Liver (tissue), 9 donors: ENCODE data around the gene TNPO3. TPM values are rescaled to one million over a fixed set of nuclear protein-coding genes. Genes with fewer than 3 reads are reported as not detected.

Source experiments
- DNase-seq: peaks from one replicate; pipeline ENCODE4 v3.0.0-alpha.2; 2017; ENCODE audit warnings: low spot score
- H3K27ac ChIP-seq, 2 donors: one replicate each; pipeline ENCODE4 v1.7.0; 2013; ENCODE audit warnings: inconsistent platforms in 2 of 2, low read length in 2 of 2, control low read depth in 1 of 2, low read depth in 1 of 2, mild to moderate bottlenecking in 1 of 2
- H3K27me3 ChIP-seq, 4 donors: one replicate each; pipeline versions ENCODE4 v1.6.1 to v1.7.0; 2013; ENCODE audit warnings: low read length in 3 of 4, inconsistent platforms in 1 of 4, mild to moderate bottlenecking in 1 of 4, moderate library complexity in 1 of 4; ENCODE audit not compliant: control insufficient read depth in 4 of 4, insufficient read depth in 4 of 4
- H3K36me3 ChIP-seq, 4 donors: one replicate each; pipeline versions ENCODE4 v1.6.1 to v1.7.0; 2013; ENCODE audit warnings: low read length in 3 of 4, mild to moderate bottlenecking in 3 of 4, low read depth in 1 of 4, moderate library complexity in 1 of 4; ENCODE audit not compliant: control insufficient read depth in 4 of 4, insufficient read depth in 3 of 4
- H3K4me1 ChIP-seq, 4 donors: one replicate each; pipeline versions ENCODE4 v1.6.1 to v1.7.0; 2013; ENCODE audit warnings: low read length in 3 of 4, mild to moderate bottlenecking in 3 of 4, moderate library complexity in 1 of 4; ENCODE audit not compliant: control insufficient read depth in 4 of 4, insufficient read depth in 4 of 4
- H3K4me3 ChIP-seq, 3 donors: one replicate each; pipeline versions ENCODE4 v1.6.1 to v1.7.0; 2013; ENCODE audit warnings: low read length in 3 of 3, control low read depth in 1 of 3, low read depth in 1 of 3, mild to moderate bottlenecking in 1 of 3
- H3K9ac ChIP-seq, 2 donors: one replicate each; pipeline ENCODE4 v1.7.0; 2013; ENCODE audit warnings: low read length in 2 of 2, mild to moderate bottlenecking in 2 of 2, moderate library complexity in 2 of 2, control low read depth in 1 of 2, low read depth in 1 of 2
- H3K9me3 ChIP-seq, 4 donors: one replicate each; pipeline versions ENCODE4 v1.6.1 to v1.7.0; 2013; ENCODE audit warnings: low read length in 3 of 4; ENCODE audit not compliant: control insufficient read depth in 4 of 4
- CTCF ChIP-seq: fragments of 150-350 bp; IDR thresholded peaks from 2 replicates; pipeline ENCODE4 v1.5.1; 2017; ENCODE audit warnings: improper control_type of control experiment, low read depth, low read length; ENCODE audit not compliant: missing input control
- EGR1 ChIP-seq, 2 donors: IDR thresholded peaks; 2 replicates each; pipeline ENCODE4 v1.6.1; 2016 to 2018; ENCODE audit warnings: antibody characterized with exemption in 2 of 2, low read depth in 2 of 2
- FOXA1 ChIP-seq: IDR thresholded peaks from 2 replicates; pipeline ENCODE4 v1.6.1; 2016; ENCODE audit warnings: antibody characterized with exemption
- FOXA2 ChIP-seq: IDR thresholded peaks from 2 replicates; pipeline ENCODE4 v1.6.1; 2016; ENCODE audit warnings: antibody characterized with exemption
- GABPA ChIP-seq, 2 donors: IDR thresholded peaks in 1 of 2; conservative IDR thresholded peaks in 1 of 2; 2 replicates each; pipeline ENCODE4 v1.6.1; 2016; ENCODE audit warnings: antibody characterized with exemption in 2 of 2, mild to moderate bottlenecking in 1 of 2, moderate library complexity in 1 of 2
- HNF4A ChIP-seq, 2 donors: conservative IDR thresholded peaks; 2 replicates each; pipeline ENCODE4 v1.6.1; 2016; ENCODE audit warnings: antibody characterized with exemption in 2 of 2, mild to moderate bottlenecking in 2 of 2
- HNF4G ChIP-seq: IDR thresholded peaks from 2 replicates; pipeline ENCODE4 v1.6.1; 2016; ENCODE audit warnings: antibody characterized with exemption
- JUND ChIP-seq, 2 donors: IDR thresholded peaks; 2 replicates each; pipeline ENCODE4 v1.6.1; 2016; ENCODE audit warnings: antibody characterized with exemption in 2 of 2
- NR2F2 ChIP-seq: IDR thresholded peaks from 2 replicates; pipeline ENCODE4 v1.6.1; 2016; ENCODE audit warnings: antibody characterized with exemption
- RAD21 ChIP-seq, 2 donors: IDR thresholded peaks; 2 replicates each; pipeline ENCODE4 v1.6.1; 2016; ENCODE audit warnings: antibody characterized with exemption in 2 of 2, mild to moderate bottlenecking in 2 of 2
- REST ChIP-seq: IDR thresholded peaks from 2 replicates; pipeline ENCODE4 v1.6.1; 2016; ENCODE audit warnings: antibody characterized with exemption, mild to moderate bottlenecking
- RXRA ChIP-seq, 2 donors: IDR thresholded peaks; 2 replicates each; pipeline ENCODE4 v1.6.1; 2017 to 2018; ENCODE audit warnings: antibody characterized with exemption in 2 of 2, mild to moderate bottlenecking in 1 of 2
- SP1 ChIP-seq: IDR thresholded peaks from 2 replicates; pipeline ENCODE4 v1.6.1; 2018; ENCODE audit warnings: antibody characterized with exemption, mild to moderate bottlenecking
- TAF1 ChIP-seq: conservative IDR thresholded peaks from 2 replicates; pipeline ENCODE4 v1.6.1; 2016; ENCODE audit warnings: antibody characterized with exemption, mild to moderate bottlenecking
- YY1 ChIP-seq: IDR thresholded peaks from 2 replicates; pipeline ENCODE4 v1.6.1; 2016; ENCODE audit warnings: antibody characterized with exemption, mild to moderate bottlenecking
- WGBS: extraction: QIAGEN DNeasy Blood & Tissue Kit; methylation state at CpG from one replicate; pipeline ENCODE4 v1.1.7; 2013; 5-methylcytosine and 5-hydroxymethylcytosine counted together
- polyA plus RNA-seq, 2 donors: library from polyadenylated mRNA; stranded (reverse) in 1 of 2; unstranded in 1 of 2; fragments of 200-250 nt in 1 of 2; fragments of >200 nt in 1 of 2; fragmentation: Nextera tagmentation in 1 of 2; extraction: Ambion mirVana in 1 of 2; gene quantifications; one replicate each; pipeline versions ENCODE4 v1.2.1 to v1.2.3, GENCODE V29; 2013 to 2015
- total RNA-seq, 2 donors: library from RNA; depleted of rRNA; stranded (reverse); fragments of >200 nt; gene quantifications; one replicate each; pipeline ENCODE4 v1.2.3, GENCODE V29; 2014
- TF ChIP-seq, protein P1 (sequence below): IDR thresholded peaks from 2 replicates; pipeline ENCODE4 v1.6.1; 2016; ENCODE audit warnings: antibody characterized with exemption
- TF ChIP-seq, protein P2 (sequence below): IDR thresholded peaks from 2 replicates; pipeline ENCODE4 v1.6.1; 2016; ENCODE audit warnings: antibody characterized with exemption
- TF ChIP-seq, protein P3 (sequence below): IDR thresholded peaks from 2 replicates; pipeline ENCODE4 v1.6.1; 2016; ENCODE audit warnings: antibody characterized with exemption
- donor health status: healthy.
- donor health status: healthy.
- donor health status: healthy.
- donor health status: healthy.
- donor health status: healthy.

The TNPO3 gene
- total and polyA plus RNA-seq, 4 donors: 9.2 to 38.9 (median 20.0) TPM

- Histone ChIP-seq H3K4me1 (peaks cover 14 to 44% (median 35%) of the 10 kb centered on the region in 4 donors), H3K27ac (peak overlapping the region; percentile 72 to 88), H3K36me3 (no peaks in the 10 kb centered on the region), H3K9ac (no peak overlapping the region), H3K27me3 (no peaks in the 10 kb centered on the region), H3K9me3 (no peaks in the 10 kb centered on the region), H3K4me3 (no peak overlapping the region)
- no peak for TF ChIP-seq FOXA1
- TF ChIP-seq, protein P1, sequence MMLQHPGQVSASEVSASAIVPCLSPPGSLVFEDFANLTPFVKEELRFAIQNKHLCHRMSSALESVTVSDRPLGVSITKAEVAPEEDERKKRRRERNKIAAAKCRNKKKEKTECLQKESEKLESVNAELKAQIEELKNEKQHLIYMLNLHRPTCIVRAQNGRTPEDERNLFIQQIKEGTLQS: no peak
- TF ChIP-seq, protein P2, sequence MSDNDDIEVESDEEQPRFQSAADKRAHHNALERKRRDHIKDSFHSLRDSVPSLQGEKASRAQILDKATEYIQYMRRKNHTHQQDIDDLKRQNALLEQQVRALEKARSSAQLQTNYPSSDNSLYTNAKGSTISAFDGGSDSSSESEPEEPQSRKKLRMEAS: no peak
- no peak for TF ChIP-seq GABPA (IDR thresholded peaks at IDR 0.05 in 1 of 2, conservative IDR thresholded peaks at IDR 0.05 in 1 of 2)
- TF ChIP-seq NR2F2: no peak
- peak; percentile 31 for TF ChIP-seq TAF1
- TF ChIP-seq, protein P3, sequence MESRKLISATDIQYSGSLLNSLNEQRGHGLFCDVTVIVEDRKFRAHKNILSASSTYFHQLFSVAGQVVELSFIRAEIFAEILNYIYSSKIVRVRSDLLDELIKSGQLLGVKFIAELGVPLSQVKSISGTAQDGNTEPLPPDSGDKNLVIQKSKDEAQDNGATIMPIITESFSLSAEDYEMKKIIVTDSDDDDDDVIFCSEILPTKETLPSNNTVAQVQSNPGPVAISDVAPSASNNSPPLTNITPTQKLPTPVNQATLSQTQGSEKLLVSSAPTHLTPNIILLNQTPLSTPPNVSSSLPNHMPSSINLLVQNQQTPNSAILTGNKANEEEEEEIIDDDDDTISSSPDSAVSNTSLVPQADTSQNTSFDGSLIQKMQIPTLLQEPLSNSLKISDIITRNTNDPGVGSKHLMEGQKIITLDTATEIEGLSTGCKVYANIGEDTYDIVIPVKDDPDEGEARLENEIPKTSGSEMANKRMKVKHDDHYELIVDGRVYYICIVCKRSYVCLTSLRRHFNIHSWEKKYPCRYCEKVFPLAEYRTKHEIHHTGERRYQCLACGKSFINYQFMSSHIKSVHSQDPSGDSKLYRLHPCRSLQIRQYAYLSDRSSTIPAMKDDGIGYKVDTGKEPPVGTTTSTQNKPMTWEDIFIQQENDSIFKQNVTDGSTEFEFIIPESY: no peak
- TF ChIP-seq YY1: peak; percentile 76
- no peak for TF ChIP-seq RXRA (IDR thresholded peaks at IDR 0.05)
- no peak for TF ChIP-seq CTCF
- TF ChIP-seq JUND (IDR thresholded peaks at IDR 0.05): peak in 1 of 2 donors; percentile 1
- TF ChIP-seq RAD21 (IDR thresholded peaks at IDR 0.05): no peak
- peak; percentile 18 for TF ChIP-seq SP1
- TF ChIP-seq EGR1 (IDR thresholded peaks at IDR 0.05; ENCODE audit: low read depth in 2 of 2): peak in 1 of 2 donors; percentile 7
- no peak for TF ChIP-seq HNF4G
- TF ChIP-seq FOXA2: no peak
- TF ChIP-seq HNF4A (conservative IDR thresholded peaks at IDR 0.05): no peak
- peak; percentile 53 for TF ChIP-seq REST
- no peak for DNase-seq
- 27% methylated on average over 2 of the region's 2 CpGs for WGBS
Observed at GRCh38 chr7:129100827-129101166, 45.9 kb upstream of the TNPO3 start.
